Stimulated activated CD8-positive, alpha-beta memory T cell treated with anti-CD3 and anti-CD28 coated beads, Interleukin-12 subunit alpha, Interleukin-12 subunit beta, amount 100 ng/mL, for 24 hours (primary cell): ENCODE measurements around the gene CYP26B1.
"Not testable (repeated sequence)": the region's sequence is repeated elsewhere in the genome, so short reads cannot be mapped to it uniquely, and the experiment has no call there.

ENCODE experiments used
- DNase-seq: peaks from one replicate; pipeline ENCODE4 v3.0.0-alpha.2; 2020; ENCODE audit errors: extremely low read depth

CYP26B1 gene

DNA sequence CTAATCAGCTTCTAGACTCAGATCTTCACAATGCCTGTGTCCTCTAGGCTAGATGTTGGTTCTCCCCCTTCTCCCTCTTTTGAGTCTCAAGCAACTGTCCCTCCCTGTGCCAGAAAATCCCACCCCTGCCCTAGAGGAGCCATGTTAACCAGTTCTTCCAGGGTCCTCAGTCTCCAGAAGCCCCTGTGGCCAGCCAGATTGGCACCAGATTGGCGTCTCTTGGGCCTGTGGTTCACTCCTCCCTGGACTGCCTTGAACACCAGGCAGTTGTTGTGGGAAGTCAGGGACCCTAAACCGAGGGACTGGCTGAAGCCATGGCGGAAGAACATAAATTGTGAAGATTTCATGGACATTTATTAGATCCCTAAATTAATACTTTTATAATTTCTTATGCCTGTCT lies 36.6 kb downstream of the CYP26B1 start:
- no peak for DNase-seq

DNA sequence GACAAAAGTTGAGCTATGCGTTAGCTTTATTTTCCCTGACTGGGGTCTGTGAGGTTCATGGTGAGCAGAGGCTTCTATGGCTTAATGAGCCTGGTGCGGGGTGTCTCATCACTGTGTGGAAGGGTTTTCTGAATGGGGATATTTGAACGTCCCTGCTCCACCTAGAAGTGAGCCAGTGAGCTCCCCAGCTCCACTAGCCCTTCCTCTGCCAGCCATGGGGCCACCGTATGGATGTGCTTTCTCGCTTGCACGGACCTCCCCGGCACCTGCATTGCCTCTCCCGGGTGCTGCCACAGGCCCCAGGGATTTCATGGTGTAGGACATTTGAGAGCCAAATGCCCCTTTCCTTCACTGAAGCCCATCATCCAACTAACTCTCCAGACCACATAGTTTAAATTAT lies 37.8 kb downstream of the CYP26B1 start:
- no peak for DNase-seq

DNA sequence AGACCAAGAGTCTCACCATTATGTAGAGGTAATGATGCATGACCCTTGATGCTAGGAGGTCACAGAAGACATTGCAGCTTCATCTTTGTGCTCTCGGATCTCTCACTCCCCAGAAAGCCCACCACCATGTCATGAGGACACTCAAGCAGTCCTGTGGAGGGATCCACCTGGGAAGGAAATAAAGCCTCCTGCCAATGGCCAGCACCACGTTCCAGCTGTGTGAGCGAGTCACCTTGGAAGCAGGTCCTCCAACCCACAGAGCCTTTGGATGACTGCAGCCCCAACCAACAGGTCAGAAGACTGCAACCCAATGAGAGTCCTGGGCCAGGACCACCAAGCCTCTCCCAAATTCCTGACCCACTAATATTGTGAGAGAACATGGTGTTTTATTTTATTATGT lies 38.4 kb downstream of the CYP26B1 start:
- DNase-seq = no peak

DNA sequence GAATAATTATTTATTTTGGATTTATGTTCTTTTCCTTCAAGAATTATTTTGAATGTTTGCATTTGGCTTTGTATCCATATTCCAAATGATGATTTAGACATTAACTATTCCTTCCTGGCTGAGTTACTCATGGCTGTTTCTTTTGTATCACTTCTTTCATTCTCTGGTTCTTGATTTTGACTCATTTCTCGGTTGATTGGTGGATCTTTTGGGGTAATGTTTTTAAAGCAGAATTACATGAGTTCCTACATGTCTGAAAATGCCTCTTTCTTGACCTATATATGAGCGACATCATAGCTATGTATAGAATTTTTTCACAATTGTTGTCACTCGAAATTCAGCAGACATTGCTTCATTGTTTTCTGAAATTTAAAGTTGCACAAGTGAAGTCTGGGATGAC lies 39.5 kb downstream of the CYP26B1 start:
- no peak for DNase-seq

DNA sequence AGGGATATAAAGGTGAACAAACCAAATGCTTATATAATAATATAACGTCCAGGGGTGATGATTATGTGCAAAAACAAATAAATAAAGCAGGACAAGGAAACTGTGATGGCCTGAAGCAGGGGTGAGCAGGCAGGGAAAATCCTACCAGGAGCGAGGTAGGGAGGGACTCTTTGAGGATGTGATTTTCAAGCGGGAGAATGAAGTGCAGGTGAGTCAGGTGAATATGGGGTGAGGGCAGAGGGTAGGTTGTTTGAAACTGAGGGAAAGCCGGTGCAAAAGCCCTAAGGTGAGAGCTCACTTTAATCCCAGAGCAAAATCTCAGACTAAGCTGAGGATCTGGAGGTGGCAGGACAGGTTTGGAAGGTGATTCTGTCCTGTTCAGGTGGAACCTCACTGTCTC lies 40.7 kb downstream of the CYP26B1 start:
- no peak for DNase-seq

DNA sequence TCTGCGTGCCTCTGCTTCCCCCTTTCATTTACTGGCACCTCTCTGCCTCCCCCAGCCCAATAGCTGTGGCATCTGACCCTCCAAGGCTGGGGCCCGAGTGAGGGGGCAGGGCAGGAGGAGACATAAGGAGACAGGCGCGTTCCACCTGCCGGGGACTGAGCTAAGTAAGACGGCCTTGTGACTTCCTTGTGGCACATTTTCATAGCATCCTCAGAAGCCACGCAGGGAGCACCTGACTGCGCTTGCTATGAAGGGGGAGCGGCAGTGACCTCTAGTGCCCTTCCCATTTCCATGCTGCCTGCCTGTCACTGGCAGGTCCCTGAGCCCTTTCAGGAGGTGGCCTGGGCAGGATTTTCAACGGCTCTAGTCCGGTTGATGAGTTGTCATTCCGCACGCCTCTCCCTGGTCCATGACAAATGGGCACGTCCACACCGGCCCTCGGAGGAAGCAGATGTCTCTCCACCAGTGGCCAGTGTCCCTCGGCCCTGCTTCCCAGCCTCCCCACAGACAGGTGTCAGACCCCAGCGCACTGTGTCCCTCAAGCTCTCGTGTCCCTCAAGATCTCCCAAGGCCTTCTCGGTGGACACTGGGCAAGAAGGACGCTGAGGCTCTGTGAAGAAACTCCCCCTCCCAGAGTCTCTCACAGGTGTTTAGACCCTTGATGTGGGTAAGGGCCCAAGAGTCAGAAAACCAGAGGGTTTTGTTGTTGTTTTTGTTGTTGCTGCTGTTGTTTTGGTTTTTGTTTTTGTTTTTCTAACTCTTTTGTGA lies 42.7 kb downstream of the CYP26B1 start:
- DNase-seq = no peak

DNA sequence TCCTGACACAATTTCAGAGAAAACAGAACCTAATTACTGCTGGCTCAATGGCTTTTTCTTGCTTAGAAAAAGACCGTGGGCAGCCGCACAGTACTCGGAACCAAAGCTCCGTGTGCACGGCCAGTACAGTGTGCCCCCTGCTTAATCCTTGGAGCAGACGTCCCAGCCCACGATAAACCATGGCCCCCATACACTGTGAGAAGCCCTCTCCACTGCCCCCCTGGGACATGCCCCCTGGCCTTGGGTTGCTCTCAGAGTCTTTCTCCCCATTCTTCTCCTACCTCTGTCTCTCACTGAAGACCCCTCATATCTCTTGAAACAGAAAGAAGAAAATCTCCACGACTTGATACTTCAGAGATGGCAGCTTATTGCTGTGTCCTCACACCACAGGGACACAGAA lies 44.0 kb downstream of the CYP26B1 start:
- no peak for DNase-seq

DNA sequence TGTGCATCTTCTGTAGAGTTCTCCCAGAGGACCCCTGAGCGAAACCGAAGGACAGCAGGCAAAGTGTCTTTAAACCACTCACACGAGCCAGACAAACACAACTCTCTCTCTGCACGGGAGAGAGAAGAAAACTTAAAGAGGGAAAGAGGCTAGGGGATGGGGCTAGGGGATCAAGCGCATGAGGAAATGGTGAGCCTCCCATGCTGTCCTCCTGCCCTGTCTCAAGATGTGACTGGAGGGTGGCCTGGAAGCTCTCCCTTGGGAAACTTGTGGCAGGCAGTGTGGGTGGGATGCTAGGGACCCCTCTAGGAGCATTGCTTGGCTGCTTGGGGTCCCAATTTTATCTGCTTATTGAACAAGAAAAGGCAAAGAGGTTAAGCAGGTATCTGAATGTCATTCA lies 44.5 kb downstream of the CYP26B1 start:
- DNase-seq = no peak

DNA sequence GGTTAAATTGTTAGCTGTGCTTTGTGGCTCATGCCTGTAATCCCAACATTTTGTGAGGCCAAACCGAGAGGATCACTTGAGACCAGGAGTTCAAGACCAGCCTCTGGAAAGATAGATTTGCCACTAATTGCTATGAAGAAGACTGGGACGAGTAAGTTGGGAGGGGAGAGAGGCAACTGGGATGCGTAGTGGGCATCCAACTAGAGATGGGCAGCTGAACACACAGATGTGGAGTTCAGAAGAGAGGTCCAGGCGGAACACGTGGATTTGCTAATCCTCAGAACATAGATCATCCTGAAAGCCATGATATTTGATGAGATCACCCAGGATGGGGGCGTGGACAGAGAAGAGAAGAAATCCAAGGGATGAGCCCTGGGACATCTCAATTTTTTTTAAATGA lies 48.7 kb downstream of the CYP26B1 start:
- no peak for DNase-seq

DNA sequence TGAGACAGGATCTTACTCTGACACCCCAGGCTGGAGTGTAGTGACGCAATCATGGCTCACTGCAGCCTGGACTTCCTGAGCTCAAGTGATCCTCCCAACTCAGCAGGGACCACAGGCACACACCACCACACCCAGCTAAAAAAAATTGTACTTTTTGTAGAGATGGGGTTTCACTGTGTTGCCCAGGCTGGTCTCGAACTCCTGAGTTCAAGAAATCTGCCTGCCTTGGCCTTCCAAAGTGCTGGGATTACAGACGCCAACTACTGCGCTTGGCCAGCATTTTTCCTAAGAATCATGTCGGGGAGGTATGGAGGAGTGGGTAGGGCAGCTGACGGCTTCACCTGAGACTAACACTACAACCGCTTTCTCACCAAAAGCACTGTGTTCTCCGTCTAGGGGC lies 50.4 kb downstream of the CYP26B1 start:
- no peak for DNase-seq

DNA sequence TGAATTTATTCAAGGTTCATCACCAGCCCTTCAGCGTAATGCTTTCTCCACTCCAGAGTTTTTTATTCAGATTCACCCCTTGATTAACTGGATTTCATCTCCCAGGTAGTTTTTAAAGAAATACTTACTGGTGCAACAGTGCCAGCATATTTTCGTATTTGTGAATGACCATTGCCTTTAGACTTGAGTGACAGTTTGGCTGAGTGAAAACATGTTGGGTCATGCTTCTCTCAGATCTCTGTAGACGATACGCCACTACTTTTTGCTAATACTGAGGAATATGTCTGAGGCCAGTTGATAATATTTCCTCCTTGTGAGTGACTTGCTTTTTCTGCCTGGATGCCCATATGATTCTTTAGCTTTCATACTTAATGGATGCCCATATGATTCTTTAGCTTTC lies 51.5 kb downstream of the CYP26B1 start:
- DNase-seq = no peak

DNA sequence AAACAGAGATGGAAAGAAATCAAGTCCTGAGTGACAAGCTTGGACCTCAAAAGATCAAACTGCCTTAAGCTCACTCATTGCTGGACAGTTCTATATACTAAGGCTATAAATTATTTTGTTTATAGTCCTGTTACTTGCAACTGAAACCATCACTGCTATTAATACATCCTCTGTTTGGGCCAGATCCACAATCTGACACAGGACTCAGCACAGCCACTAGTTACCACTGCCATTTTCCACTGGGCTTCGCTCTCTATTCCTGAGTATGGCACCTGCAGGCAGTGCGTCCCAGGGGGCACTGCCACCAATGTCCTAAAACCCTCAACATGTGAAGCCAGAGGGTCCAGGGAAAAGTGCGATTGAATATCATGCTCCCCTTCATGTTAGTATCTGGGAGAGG lies 52.3 kb downstream of the CYP26B1 start:
- DNase-seq = no peak

DNA sequence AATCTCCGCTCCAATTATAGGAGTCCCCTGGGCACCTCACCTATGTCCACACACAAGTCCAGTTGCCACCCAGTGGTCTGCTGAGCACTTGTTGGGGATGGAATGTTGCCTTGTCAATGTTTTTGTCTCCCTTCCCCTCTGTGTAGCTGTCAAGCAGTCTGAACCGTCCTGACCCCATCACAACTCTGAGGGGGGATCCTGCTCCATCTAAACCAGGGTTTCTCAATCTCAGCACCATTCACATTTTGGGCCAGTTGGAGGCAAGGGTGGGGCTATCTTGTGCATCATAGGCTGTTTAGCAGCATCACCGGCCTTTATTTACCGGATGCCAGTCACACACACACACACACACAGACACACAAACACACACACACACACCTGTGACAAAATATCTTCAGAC lies 53.0 kb downstream of the CYP26B1 start:
- DNase-seq = no peak

DNA sequence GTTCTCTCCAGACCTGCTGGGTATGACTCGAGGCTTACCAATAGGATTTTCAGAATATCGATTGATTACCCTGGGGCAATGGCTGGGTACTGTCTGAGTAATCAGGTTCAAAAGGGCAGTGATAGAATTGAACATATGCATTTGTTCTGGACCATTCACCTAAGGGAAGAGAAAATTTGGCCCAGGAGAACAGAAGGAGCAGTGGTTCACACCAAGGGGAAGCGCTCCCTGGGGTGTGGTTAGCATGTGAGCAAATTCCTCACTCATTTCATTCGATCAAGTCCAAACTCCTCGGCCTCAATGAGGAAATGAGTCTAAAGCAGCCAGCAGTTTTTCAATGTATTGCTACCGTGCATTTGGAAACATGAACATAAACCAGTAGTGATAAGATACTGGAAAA lies 55.6 kb downstream of the CYP26B1 start:
- no peak for DNase-seq

DNA sequence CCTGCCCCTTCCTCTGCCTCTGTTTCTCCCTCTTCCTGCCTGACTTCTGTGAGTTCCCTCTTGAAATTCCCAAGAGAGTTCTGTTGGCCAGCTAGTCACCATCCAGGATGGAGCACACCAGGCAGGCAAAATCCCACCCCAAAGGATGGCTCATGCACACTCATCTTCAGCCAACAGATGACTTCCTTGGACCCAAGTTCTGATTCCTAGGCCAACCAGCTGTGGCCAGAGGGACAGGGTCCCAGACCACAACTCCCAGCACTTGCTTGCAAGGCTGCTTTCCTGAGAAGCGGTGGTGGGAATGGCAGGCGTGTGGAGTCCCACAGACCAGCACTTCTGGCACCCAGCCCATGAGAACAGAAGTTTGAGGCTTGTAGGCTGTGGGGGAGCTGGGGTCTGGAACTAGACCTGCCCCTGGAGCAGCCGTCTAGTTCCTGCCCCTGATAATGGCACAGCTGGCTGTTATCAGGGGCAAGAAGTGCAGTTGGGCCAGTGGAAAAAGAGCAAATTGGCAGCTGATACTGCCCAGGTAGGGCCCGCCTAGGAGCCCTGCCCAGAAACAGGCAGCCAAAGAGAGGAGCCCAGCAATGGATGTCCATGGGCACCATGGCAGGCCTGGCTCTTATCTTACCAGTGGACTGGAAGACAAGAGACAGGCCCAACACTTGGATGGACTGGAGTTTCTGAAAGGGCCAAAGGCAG lies 56.7 kb downstream of the CYP26B1 start:
- no peak for DNase-seq

DNA sequence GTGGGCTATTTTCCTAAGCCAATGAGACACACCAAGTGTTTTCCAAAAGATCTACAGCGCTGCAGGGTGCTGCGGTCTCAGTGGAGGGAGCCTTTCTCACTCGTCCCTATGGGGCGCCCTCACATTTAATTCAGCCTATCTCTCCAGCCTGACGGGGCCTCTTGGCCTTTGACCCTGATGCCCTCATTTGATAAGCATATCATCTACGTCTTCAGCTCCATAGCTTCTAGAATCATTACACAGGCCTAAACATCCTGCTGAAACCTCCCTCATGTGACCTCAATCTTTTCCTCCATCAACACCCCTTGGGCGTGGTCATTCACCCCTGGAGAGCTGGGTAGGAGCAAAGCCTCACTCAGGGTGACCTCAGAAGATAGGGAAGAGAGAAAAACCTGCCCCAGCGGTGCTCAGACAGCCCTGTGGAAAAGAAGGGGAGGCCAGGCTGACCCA lies 57.4 kb downstream of the CYP26B1 start:
- no peak for DNase-seq

DNA sequence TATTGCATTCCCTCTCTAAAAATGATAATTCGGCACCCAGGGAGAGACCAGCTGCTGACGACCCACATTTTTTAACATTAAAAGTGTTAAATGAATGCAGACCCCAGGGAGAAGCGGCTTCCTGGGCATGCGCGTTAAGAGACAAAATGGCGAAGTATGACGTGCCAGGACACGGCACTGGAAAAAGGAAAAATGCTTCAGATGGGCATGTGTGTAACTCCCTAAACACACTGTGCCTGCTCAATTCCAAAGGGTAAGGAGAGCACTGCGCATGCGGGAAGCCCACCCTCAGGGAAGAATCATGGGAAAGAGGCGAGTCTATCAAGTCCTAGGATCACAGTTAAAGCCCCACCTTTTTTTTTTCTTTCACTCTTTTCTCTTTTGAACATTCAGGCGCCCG lies 58.1 kb downstream of the CYP26B1 start:
- no peak for DNase-seq

DNA sequence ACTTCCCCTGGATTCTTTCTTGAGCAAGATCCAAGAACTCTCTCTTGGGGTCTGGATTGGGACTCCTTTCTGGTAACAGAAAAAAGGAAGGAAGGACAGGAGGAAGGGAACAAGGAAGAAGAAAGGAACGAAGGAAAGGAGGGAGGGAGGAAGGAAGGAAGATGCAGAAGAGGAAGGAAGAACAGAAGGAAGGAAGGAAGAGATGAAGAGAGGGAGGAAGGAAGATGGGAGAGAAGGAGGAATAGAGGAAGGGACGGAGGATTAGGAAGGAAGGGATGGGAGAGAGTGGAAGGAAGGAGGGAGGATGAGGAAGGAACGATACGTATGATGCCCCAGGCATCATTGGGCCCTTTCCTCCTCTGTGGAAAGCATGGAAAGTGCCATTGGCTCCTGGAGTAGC lies 58.6 kb downstream of the CYP26B1 start:
- no peak for DNase-seq

DNA sequence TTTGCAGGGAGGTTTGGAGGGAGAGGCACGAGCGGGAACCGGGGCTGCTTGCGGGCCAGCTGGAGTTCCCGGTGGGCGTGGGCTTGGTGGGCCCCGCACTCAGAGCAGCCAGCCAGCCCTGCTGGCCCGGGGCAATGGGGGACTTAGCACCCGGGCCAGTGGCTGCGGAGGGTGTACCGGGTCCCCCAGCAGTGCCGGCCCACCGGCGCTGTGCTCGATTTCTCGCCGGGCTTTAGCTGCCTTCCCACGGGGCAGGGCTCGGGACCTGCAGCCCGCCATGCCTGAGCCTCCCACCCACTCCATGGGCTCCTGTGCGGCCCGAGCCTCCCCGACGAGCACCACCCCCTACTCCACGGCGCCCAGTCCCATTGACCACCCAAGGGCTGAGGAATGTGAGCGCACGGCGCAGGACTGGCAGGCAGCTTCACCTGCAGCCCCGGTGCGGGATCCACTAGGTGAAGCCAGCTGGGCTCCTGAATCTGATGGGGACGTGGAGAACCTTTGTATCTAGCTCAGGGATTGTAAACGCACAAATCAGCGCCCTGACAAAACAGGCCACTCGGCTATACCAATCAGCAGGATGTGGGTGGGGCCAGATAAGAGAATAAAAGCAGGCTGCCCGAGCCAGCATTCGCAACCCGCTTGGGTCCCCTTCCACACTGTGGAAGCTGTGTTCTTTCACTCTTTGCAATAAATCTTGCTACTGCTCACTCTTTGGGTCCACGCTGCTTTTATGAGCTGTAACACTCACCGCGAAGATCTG lies 60.6 kb downstream of the CYP26B1 start:
- DNase-seq = not testable (repeated sequence)

DNA sequence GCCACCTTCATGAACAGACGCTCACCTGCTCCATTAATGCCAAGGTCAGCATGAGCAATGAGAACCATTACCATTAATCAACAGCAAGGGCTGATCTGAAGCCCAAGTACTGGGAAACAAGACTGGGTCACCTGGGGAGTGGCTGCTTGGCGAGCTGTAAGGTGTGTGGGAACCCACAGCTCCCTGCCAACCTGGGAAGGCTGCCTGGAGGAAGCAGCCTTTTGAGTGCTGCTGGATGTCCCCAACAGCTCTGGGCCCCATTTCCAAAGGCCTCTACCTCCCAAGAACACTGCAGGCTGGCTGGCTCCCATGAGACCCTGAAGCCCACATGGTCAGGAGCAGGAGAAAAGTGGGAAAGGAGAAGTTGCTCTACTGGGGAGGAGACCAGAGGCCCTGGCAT lies 62.1 kb downstream of the CYP26B1 start:
- no peak for DNase-seq

DNA sequence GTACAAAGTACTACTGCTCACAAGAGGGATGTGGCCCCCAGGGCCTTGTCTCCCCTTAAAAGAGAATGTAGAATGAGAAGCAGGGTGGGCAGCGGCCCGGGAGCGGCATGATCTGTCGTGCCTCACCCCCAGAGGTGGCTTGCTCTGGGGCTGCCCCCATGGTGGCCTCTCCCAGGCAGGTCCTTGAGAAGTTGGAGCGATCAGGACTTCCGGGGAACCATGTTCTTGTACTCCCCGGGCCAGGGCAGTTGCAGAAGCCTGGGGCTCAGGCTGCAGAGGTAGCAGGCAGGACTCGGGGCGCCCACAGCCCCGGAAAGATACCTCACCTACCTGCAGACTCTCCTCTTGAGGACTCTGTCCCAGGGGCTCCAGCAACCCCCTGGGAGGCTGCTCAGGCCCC lies 62.6 kb downstream of the CYP26B1 start:
- DNase-seq = no peak

DNA sequence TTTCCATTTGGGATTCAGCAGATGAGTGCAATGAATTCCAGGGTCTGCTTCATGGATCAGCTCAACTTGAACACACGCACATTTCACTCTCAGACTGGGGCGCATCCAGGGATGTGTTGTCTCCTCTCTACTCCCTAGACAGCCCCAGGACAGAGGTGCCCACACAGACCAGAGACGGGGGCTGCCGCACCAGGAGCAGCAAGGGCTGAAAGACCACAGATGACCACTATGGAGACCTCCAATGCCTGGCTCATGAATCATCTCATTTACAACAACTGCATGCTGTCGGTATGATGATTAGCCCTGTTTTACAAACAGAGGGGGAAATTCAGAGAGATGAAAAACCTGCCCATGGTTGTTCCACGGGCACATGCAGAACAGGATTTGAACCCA lies 63.1 kb downstream of the CYP26B1 start:
- DNase-seq = no peak
